ENCODE data around the gene HMGN1. TPM values are rescaled to one million over a fixed set of nuclear protein-coding genes. Genes with fewer than 3 reads are reported as not detected.

Gene HMGN1
- total RNA-seq, 1 experiment from 2014 or later: 262 TPM

DNA sequence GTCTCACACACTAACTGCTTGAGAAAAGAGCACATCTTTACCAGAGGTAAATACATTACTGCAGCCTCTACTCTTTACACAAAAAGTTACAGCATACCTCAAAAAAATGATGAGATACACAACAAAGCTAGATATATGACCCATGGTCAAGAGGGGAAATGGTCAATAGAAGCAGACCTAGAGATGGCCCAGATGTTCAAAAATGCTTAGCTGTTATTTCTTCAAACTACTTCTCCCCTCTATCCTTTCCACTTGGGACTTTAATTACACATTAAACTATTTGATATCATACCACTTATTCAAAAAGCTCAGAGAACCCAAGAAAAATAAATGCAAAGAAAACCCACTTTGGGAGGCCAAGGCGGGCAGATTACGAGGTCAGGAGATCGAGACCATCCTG, 48.3 kb downstream of the HMGN1 start:
- H3K27me3 Mint-ChIP-seq (ENCODE audit: unreplicated experiment): no peaks in the 10 kb centered on the region
- H3K4me1 Mint-ChIP-seq (ENCODE audit: low read depth, unreplicated experiment): no peaks in the 10 kb centered on the region
- CTCF ChIA-PET: no interaction called here
- H3K9me3 Mint-ChIP-seq (ENCODE audit: low read depth, unreplicated experiment): no peaks in the 10 kb centered on the region
- intact Hi-C loops (cut with micrococcal nuclease; ENCODE audit: unreplicated experiment): no loop called here
- H3K27ac Mint-ChIP-seq (ENCODE audit: unreplicated experiment): no peak overlapping the region
- peaks cover 15% of the 10 kb centered on the region for H3K36me3 Mint-ChIP-seq (ENCODE audit: insufficient read depth, unreplicated experiment)
- no TSS peak for BruUV-seq (replicated peaks)
- no peak for DNase-seq
- no peak overlapping the region for H3K4me3 Mint-ChIP-seq (ENCODE audit: low read depth, unreplicated experiment)
- TF ChIP-seq, protein P1, sequence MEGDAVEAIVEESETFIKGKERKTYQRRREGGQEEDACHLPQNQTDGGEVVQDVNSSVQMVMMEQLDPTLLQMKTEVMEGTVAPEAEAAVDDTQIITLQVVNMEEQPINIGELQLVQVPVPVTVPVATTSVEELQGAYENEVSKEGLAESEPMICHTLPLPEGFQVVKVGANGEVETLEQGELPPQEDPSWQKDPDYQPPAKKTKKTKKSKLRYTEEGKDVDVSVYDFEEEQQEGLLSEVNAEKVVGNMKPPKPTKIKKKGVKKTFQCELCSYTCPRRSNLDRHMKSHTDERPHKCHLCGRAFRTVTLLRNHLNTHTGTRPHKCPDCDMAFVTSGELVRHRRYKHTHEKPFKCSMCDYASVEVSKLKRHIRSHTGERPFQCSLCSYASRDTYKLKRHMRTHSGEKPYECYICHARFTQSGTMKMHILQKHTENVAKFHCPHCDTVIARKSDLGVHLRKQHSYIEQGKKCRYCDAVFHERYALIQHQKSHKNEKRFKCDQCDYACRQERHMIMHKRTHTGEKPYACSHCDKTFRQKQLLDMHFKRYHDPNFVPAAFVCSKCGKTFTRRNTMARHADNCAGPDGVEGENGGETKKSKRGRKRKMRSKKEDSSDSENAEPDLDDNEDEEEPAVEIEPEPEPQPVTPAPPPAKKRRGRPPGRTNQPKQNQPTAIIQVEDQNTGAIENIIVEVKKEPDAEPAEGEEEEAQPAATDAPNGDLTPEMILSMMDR (IDR thresholded peaks at IDR 0.05; ENCODE audit: unreplicated experiment): no peak

DNA sequence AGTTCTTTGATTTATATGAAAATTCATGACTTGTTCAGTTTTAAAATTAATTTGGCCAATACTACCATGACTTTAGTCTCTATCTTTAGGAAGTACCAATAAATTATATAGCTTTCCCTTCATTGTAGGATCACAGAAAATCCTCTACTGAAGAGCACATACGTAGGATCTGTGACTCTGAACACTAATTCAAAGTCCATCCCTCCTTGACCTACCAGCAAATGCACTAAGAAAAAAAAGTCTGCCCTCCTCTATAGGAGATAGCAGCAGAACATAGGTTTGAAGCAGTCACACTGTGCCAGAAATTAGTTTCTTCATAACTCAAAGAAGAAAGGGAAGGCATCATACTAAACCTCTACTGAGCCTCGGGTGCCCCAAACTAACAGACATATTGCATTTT, 52.0 kb downstream of the HMGN1 start:
- H3K9me3 Mint-ChIP-seq (ENCODE audit: low read depth, unreplicated experiment): no peaks in the 10 kb centered on the region
- CTCF ChIA-PET: no interaction called here
- no TSS peak for BruUV-seq (replicated peaks)
- no peaks in the 10 kb centered on the region for H3K4me1 Mint-ChIP-seq (ENCODE audit: low read depth, unreplicated experiment)
- H3K27ac Mint-ChIP-seq (ENCODE audit: unreplicated experiment): no peak overlapping the region
- DNase-seq: no peak
- H3K27me3 Mint-ChIP-seq (ENCODE audit: unreplicated experiment): no peaks in the 10 kb centered on the region
- intact Hi-C loops (cut with micrococcal nuclease; ENCODE audit: unreplicated experiment): no loop called here
- TF ChIP-seq, protein P1 (IDR thresholded peaks at IDR 0.05; ENCODE audit: unreplicated experiment): no peak
- peaks cover 27% of the 10 kb centered on the region for H3K36me3 Mint-ChIP-seq (ENCODE audit: insufficient read depth, unreplicated experiment)
- no peak overlapping the region for H3K4me3 Mint-ChIP-seq (ENCODE audit: low read depth, unreplicated experiment)

Other genes starting within 250 kb of the HMGN1 start
- 46.4 and 50.0 TPM in 2 replicates for gene PSMG1, start 165.6 kb downstream of the HMGN1 start, total RNA-seq (2022)
- gene BRWD1, start 35.5 kb downstream of the HMGN1 start, total RNA-seq (2022): 27.6 and 28.8 TPM in 2 replicates
- gene LCA5L, start 96.7 kb upstream of the HMGN1 start, total RNA-seq (2022): 1.7 and 2.0 TPM in 2 replicates
- 3.2 and 3.7 TPM in 2 replicates for gene SH3BGR, start 102.9 kb upstream of the HMGN1 start, total RNA-seq (2022)

All from Calu3 (cell line).